Metanephros (tissue), 2 donors: ENCODE data around the gene ANXA9. TPM values are rescaled to one million over a fixed set of nuclear protein-coding genes. Genes with fewer than 3 reads are reported as not detected.

Experiments used
- small RNA-seq: library from RNA; depleted of rRNA; stranded (forward); fragments of <200 nt; gene quantifications from one replicate; pipeline ENCODE3, GENCODE V24; 2014; ENCODE audit warnings: low replicate concordance
- total RNA-seq: library from RNA; depleted of rRNA; stranded (reverse); fragments of >200 nt; gene quantifications from one replicate; pipeline ENCODE4 v1.2.3, GENCODE V29; 2014

ANXA9 gene, protein sequence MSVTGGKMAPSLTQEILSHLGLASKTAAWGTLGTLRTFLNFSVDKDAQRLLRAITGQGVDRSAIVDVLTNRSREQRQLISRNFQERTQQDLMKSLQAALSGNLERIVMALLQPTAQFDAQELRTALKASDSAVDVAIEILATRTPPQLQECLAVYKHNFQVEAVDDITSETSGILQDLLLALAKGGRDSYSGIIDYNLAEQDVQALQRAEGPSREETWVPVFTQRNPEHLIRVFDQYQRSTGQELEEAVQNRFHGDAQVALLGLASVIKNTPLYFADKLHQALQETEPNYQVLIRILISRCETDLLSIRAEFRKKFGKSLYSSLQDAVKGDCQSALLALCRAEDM
- total RNA-seq: 8.5 TPM

DNA sequence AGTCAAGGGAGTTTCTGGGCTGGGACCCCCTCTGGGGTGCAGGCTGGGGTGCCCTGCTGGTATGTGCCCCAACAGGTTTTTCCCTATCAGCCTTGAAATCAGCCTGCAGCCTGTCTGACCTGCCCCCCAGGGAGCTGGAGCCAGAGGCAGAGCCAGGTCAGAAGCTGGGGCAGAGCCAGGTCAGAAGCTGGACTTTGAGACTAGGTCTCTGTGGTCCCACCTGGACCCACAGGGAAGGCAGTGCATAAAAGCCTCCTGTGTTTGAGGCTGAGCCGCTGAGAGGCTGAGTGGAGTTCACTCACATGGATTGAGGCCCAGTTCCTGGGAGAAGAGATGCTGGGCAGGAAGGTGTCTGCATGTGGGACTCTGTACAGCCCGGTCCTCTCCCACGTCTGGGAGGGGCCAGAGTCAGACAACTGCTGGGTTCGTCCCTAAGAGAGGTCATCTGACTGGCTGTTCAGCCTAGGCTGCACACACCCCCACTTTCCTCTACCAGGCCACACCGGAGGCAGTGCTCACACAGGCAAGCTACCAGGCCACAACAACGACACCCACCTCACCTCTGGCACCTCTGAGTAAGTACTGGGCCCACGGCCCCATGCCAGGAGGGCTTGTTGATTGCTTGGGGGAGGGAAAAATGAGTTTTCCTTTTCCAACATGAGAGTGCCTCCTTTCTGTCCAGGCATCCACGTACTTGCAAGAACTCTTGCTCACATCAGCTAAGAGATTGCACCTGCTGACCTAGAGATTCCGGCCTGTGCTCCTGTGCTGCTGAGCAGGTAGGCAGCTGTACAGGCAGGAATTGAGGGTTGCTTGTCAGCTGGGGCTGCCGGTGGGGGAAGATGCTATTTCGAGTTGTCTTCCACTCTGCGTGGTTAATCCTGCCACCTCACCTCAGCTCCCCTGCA is at the start of gene ANXA9:
Gene ANXA9, plus strand, starts transcription at position 488 of the 908 bp plus-strand sequence. CDS start 814 bp downstream, outside the sequence.

DNA sequence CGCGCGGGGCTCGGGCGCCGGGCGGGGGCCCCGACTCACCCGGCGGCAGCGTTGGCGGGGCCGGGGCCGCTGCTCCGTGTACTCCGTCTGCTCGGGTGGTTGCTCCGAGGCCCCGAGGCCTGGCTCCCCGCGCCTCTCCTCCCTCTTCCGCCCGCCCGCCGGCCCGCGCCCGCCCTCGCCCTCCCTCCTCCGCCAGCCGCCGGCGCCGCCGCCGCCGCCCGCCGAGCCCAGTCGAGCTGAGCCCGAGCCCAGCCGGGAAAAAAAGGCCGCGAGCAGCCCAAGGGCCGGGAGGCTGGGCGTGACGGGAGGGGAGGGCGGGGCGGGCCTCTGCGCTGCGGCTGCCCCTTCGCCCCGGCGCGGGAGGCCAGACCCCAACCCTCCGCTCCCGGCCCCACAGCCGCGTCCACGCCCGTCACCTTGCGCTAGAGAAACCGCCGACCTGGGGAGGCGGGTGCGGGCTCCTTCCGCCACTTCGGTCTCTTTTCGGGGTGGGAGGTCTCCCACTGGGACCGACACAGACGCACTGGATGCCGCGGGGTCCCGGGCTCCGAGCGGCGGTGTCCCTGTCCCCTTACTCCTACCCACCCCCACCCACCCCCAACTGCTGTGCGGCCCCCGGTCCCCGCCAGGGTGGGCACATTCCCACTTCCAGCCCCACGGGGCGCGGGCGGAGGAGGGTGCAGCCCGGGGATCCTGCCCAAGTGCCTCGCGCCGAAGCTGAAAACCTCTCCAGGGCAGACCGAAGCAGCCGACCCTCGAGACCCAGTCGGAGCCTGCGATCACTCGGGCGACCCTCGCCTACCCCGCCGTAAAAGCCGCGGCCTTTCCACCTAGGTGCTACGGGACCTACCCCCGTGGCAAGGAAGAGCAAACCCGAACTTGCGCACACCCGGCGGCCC is 7.3 kb upstream of the ANXA9 start, which contains the start of gene CERS2:
Gene CERS2, minus strand, starts transcription at position 256 of the 899 bp plus-strand sequence. CDS start 5,745 bp downstream, outside the sequence.

DNA sequence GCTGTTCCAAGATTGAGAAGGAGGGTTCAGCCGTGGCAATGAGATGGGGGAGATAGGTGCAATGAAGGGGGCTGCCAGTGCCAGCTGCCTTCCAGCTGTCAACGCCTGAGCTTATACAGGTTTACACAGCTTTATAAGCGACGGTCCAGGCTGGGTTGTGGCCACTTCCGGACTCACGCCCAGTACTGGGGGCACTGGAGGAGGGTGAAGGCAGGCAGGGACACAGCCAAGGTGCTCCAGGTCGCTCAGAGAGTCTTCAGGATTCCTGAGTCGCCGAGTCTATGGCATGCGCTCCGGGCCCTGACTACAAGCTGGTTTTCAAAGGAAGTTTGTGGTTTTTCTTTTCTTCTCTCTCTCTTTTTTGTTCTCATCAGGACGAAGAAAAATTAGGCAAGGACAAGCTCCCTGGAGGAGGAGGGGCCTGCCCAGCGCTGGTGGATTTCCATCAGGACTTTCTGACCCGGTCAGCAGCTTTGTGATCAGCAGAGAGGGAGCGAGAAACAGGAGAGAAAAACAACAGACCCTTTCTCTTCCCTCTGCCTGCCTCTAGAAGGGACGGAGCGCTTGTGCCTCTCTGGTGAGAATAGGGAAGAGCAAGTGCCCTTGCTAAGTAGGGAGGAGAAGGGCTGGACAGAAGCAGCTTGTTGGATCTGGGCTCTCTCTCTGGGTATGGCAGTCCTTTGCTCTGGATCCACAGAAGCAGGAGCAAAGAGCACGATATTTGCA is 24.4 kb downstream of the ANXA9 start, which contains the start of gene MINDY1:
Gene MINDY1, minus strand, starts transcription at position 576 of the 726 bp plus-strand sequence. CDS start 4,285 bp downstream, outside the sequence.

DNA sequence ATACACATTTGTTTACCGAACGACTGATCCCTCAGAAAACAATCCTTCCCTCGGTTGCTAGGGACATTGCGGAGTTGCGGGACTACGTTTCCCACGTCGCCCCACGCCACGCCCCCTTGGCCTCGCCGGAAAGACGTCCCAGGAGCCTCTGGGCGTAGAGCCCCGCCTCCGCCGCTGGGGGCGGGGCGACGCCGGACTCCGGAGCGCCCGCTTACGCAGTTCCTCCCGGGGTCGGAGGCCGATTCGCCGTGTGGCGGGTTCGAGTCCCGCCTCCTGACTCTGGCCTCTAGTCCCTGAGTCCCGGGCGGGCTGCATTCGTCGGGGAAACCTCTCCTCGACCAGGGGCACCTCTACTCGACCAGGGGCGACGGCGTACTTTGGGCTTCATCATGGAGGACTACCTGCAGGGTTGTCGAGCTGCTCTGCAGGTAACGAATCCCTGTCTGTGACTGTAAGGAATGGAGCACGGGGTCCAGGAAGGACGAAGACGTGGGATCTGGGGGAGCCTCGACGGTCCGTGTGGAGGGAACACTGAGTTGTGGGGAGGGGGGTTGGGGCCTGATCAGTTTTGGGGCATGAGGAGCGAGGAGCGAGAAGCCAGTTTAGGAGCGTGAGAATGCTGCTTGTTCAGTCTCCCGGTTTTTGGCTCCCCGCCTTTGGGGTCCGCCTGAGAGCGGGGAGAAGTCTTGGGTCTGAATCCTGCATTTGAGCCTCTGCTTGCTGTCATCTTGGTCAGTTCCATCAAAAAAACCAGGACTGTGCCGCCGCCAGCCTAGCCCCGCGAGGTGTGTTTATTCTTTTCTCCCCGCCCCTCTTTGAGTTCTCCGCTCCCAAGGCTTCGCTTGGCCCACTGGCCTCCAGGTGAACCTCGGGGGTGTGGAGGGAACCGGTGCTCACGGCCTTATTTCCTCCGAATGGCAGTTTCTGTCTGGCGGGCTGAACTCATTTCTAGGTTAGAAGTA is 26.4 kb downstream of the ANXA9 start, which contains the start of gene PRUNE1:
Gene PRUNE1, plus strand, starts transcription at position 206 of the 962 bp plus-strand sequence. Its CDS starts 184 bp downstream, at position 390.

DNA sequence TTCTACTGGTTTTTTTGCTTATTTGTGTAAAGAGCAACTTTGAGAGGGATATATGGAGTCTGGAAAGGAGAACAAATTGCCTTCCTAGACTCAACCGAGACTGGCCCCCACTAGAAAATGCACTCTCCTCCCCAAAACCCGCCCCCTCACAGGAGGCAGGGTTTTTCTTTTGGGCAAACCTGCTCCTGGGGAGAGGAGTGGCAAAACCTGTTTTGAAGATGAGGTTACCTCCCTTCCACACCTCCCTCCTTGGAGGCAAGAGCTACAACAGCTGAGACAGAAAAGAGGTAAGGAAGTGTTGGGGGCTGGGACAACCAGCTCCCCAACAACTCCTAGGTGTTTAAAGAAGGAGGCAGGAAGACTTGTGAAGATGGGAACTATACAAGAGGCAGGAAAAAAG is 54.3 kb downstream of the ANXA9 start, which contains the start of gene BNIPL:
Gene BNIPL, plus strand, starts transcription at position 231 of the 400 bp plus-strand sequence. Its CDS starts 140 bp downstream, at position 371.

Small RNA genes within 50 kb of the gene (small RNA-seq; reads per million reads assigned to genes)
- gene RNU6-884P: not detected

Other genes starting within 250 kb of the ANXA9 start
- 46.1 TPM for gene CTSS, start 216.5 kb upstream of the ANXA9 start, total RNA-seq
- gene CTSK, start 174.0 kb upstream of the ANXA9 start, total RNA-seq: 20.7 TPM
- 53.2 TPM for gene ARNT, start 105.7 kb upstream of the ANXA9 start, total RNA-seq
- gene CTXND2, start 95.2 kb upstream of the ANXA9 start, total RNA-seq: not detected
- gene SETDB1, start 55.9 kb upstream of the ANXA9 start, total RNA-seq: 61.7 TPM
- 123 TPM for gene CERS2, start 7.5 kb upstream of the ANXA9 start, total RNA-seq
- gene MINDY1, start 24.6 kb downstream of the ANXA9 start, total RNA-seq: 45.6 TPM
- gene PRUNE1, start 26.2 kb downstream of the ANXA9 start, total RNA-seq: 26.0 TPM
- 1.9 TPM for gene BNIPL, start 54.3 kb downstream of the ANXA9 start, total RNA-seq
- gene C1orf56, start 65.5 kb downstream of the ANXA9 start, total RNA-seq: 5.5 TPM
- gene CDC42SE1, start 77.3 kb downstream of the ANXA9 start, total RNA-seq: 48.6 TPM
- gene MLLT11, start 78.1 kb downstream of the ANXA9 start, total RNA-seq: 4.1 TPM
- gene GABPB2, start 88.5 kb downstream of the ANXA9 start, total RNA-seq: 18.2 TPM
- 39.0 TPM for gene SEMA6C, start 164.3 kb downstream of the ANXA9 start, total RNA-seq
- 2.3 TPM for gene TNFAIP8L2, start 174.4 kb downstream of the ANXA9 start, total RNA-seq
- 12.6 TPM for gene LYSMD1, start 183.6 kb downstream of the ANXA9 start, total RNA-seq
- gene SCNM1, start 183.9 kb downstream of the ANXA9 start, total RNA-seq: 20.4 TPM
- gene TMOD4, start 193.7 kb downstream of the ANXA9 start, total RNA-seq: 12.4 TPM
- 26.0 TPM for gene VPS72, start 207.9 kb downstream of the ANXA9 start, total RNA-seq
- gene PIP5K1A, start 216.3 kb downstream of the ANXA9 start, total RNA-seq: 70.8 TPM